Measurements from ENCODE around the gene FGF19. TPM values are rescaled to one million over a fixed set of nuclear protein-coding genes. Genes with fewer than 3 reads are reported as not detected.

The FGF19 gene
- total RNA-seq, 4 donors from 2014 or later = not detected

GRCh38 chr11:69680688-69681087, 23.1 kb downstream of the FGF19 start:
- DNase-seq = no peak
- H3K4me3 ChIP-seq = no peak overlapping the region
- no peak overlapping the region for H3K27ac ChIP-seq
- 92 to 96% methylated on average over 4 to 5 of the region's 5 CpGs for WGBS, 2 donors
- no peaks in the 10 kb centered on the region for H3K9me3 ChIP-seq
- no peak for TF ChIP-seq POLR2A (IDR thresholded peaks at IDR 0.05)
- no peak for TF ChIP-seq CTCF (IDR thresholded peaks at IDR 0.05)
- H3K4me1 ChIP-seq = peaks cover 0 to 4% (median 2%) of the 10 kb centered on the region in 3 donors
- H3K36me3 ChIP-seq = no peaks in the 10 kb centered on the region
- intact Hi-C loops (cut with DNase I) = loop anchor here (5.0 kb wide), 1 partner anchor 207 kb away; no protein-coding TSS in a partner anchor
- H3K27me3 ChIP-seq = peaks cover 0 to 11% (median 0%) of the 10 kb centered on the region in 4 donors

- H3K36me3 ChIP-seq = peaks cover 0 to 6% (median 0%) of the 10 kb centered on the region in 3 donors
- H3K27me3 ChIP-seq = no peaks in the 10 kb centered on the region
- H3K4me1 ChIP-seq = peaks cover 13 to 25% (median 20%) of the 10 kb centered on the region in 3 donors
- H3K4me3 ChIP-seq = no peak overlapping the region
- TF ChIP-seq CTCF (IDR thresholded peaks at IDR 0.05) (no peak), POLR2A (IDR thresholded peaks at IDR 0.05) (no peak)
- 59 to 60% methylated on average over 2 of the region's 2 CpGs for WGBS, 2 donors
- no peaks in the 10 kb centered on the region for H3K9me3 ChIP-seq
- no peak for DNase-seq
- no peak overlapping the region for H3K27ac ChIP-seq
- intact Hi-C loops (cut with DNase I) = no loop called here
Measured at GRCh38 chr11:69677749-69678148, 26.1 kb downstream of the FGF19 start.

DNA sequence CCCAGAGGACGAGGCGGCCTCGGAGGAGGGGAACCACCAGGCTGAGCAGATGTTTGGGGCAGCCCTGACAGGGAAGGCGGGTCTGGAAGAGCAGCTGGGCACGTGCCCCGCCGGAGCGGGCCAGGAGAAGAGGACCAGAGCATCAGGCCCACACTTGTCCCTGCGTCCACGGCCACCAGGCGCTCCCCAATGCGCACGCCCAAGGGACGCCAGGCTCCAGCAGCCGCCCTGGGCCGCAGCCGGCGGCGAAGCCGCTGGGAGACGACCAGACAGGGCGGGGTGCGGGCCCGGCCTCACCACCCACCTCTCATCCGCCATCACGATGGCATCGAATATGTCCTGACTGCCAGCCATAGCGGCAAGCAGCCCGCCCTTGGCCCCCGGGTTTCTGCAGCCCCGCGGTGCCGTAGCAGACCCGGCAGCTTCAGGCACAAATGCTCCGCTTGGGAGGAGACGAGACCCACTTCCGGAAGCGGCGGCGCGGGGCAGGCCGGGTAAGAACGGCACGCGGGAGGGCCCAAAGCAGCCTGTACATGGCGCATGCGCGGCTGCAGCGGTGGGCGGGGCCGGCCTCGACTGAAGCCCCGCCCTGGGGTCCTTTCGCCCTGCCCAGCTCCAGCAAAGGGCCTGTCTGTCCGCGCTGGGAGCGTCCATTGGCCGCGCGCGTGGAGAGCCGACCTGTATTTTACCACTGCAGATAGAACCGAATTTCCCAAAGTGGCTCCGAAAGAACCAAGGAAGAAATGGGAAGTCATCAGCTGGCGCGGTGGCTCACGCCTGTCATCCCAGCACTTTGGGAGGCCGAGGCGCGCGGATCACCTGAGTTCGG, 28.7 kb downstream of the FGF19 start, which contains the start of gene LTO1:
Gene LTO1, minus strand, starts transcription at position 468 of the 829 bp plus-strand sequence. Its CDS starts 114 bp downstream, at position 354.
- H3K27ac ChIP-seq = peak within 1 kb of the TSS; percentile 86 to 95 (median 90)
- TF ChIP-seq CTCF (IDR thresholded peaks at IDR 0.05) = peak in 3 of 6 experiments; percentile 11 to 58 (median 28)
- peak in 3 of 4 donors; percentile 55 to 73 (median 62) for TF ChIP-seq POLR2A (IDR thresholded peaks at IDR 0.05)
- intact Hi-C loops (cut with DNase I) = no loop called here
- H3K4me3 ChIP-seq = peak within 1 kb of the TSS; percentile 66 to 98 (median 74)
- H3K27me3 ChIP-seq = no peaks in the 10 kb centered on the region
- peak; percentile 81 for DNase-seq
- 0 to 12% methylated on average over 5 to 17 of the region's 72 CpGs for WGBS, 2 donors
- no peaks in the 10 kb centered on the region for H3K9me3 ChIP-seq
- peaks cover 0 to 31% (median 0%) of the 10 kb centered on the region in 3 donors for H3K36me3 ChIP-seq
- peaks cover 13 to 36% (median 26%) of the 10 kb centered on the region in 3 donors for H3K4me1 ChIP-seq

GRCh38 chr11:69674267-69674885, 29.4 kb downstream of the FGF19 start:
- H3K4me3 ChIP-seq = peak overlapping the region; percentile 66 to 98 (median 74)
- no peaks in the 10 kb centered on the region for H3K27me3 ChIP-seq
- H3K9me3 ChIP-seq = no peaks in the 10 kb centered on the region
- H3K4me1 ChIP-seq = peaks cover 16 to 43% (median 33%) of the 10 kb centered on the region in 3 donors
- peak overlapping the region; percentile 86 to 95 (median 90) for H3K27ac ChIP-seq
- TF ChIP-seq POLR2A (IDR thresholded peaks at IDR 0.05) (no peak), CTCF (IDR thresholded peaks at IDR 0.05) (no peak)
- WGBS, 2 donors = 14 to 18% methylated on average over 12 to 17 of the region's 18 CpGs
- intact Hi-C loops (cut with DNase I) = no loop called here
- DNase-seq = no peak
- peaks cover 0 to 36% (median 0%) of the 10 kb centered on the region in 3 donors for H3K36me3 ChIP-seq
